OCI-LY3 (cell line): ENCODE results near the gene EGR1.

ENCODE experiments used
- CTCF ChIP-seq: fragments of 200-600, 300-600 bp; sonication (generic); IDR thresholded peaks from 2 replicates; pipeline ENCODE4 v1.5.1; 2014; ENCODE audit warnings: antibody characterized with exemption, low read length, low read depth
- EZH2phosphoT487 ChIP-seq: fragments of 200-600 bp; shearing (Covaris generic); IDR thresholded peaks from 2 replicates; pipeline ENCODE4 v1.6.1; 2018; ENCODE audit warnings: antibody characterized with exemption, mixed run types, low read depth

DNA sequence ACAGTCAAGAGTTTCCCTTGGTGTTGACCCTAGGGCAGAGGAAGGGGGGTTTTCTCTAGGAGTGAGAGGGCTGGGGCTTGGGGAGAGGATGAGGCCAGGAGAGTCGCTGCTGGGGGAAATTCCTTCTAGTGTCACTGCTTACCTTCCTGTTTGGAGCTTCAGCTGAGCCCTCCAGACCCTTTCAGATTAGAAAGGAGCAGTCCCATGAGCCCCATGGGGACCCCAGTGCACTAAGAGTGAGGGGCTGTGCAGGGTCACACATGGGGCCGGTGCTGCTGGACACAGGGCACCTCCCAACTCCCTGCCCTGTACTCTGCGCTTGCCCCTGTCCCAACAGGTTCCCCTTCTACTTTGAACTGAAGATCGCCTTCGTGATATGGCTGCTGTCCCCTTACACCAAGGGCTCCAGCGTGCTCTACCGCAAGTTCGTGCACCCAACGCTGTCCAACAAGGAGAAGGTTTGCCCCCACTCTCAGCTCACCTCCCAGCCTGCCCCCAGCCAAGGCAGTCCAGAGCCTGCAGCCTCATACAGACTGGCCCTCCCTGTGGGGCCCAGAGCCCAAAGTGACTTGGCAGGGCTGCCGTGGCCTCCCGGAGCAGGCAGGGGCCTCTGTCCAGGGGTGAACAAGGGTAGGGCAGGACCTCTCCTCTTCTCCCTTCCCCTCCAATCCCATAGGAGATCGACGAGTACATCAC lies 21.1 kb upstream of the EGR1 start:
- no peak for TF ChIP-seq CTCF
- TF ChIP-seq EZH2phosphoT487 = no peak
